ENCODE measurements around the gene TENT4B. TPM values are rescaled to one million over a fixed set of nuclear protein-coding genes. Genes with fewer than 3 reads are reported as not detected.

Gene TENT4B
- total RNA-seq, 4 donors from 2014 or later = 5.9 to 24.7 (median 12.7) TPM

DNA sequence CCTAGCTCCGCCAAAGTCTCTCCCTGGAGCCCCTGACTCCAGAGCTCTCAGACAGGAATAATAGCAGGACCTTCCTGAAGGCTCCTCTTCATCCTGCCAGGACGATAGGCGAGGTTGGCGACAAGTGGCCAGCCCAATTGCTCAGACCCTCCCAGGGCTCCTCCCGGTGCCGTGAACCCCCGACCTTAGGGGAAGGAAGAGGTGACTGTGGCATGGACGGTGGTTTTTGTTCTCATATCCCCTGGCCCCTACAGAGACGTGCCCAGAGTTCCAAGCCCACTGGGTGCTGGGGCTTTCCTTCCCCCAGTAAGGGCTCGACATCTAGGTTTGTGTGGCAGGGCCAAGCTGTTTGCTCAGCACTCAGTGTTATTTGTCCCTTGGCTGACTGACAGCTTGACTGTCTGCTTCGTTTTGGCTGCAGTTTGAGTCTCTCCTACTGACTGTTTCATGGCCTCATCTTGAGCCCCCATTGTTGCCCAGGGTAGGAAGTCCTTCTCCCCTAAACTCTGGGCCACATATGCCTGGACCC is 108.7 kb downstream of the TENT4B start:
- TF ChIP-seq POLR2A (IDR thresholded peaks at IDR 0.05) = no peak
- TF ChIP-seq CTCF (IDR thresholded peaks at IDR 0.05) = no peak
- no peak for DNase-seq
- intact Hi-C loops (cut with DNase I; ENCODE audit: low total_unique reads) = no loop called here
- Histone ChIP-seq H3K27ac (no peak overlapping the region), H3K36me3 (no peaks in the 10 kb centered on the region), H3K4me1 (peaks cover 0 to 10% of the 10 kb centered on the region in 2 donors), H3K9me3 (no peaks in the 10 kb centered on the region), H3K27me3 (no peaks in the 10 kb centered on the region), H3K4me3 (no peak overlapping the region)

- DNase-seq = no peak
- intact Hi-C loops (cut with DNase I; ENCODE audit: low total_unique reads) = no loop called here
- TF ChIP-seq POLR2A (IDR thresholded peaks at IDR 0.05) (no peak), CTCF (IDR thresholded peaks at IDR 0.05) (no peak)
These were observed 110.2 kb downstream of the TENT4B start for GRCh38 chr16:50263060-50263909.

GRCh38 chr16:50263940-50264929 is 111.1 kb downstream of the TENT4B start:
- Histone ChIP-seq H3K27me3 (no peaks in the 10 kb centered on the region), H3K27ac (no peak overlapping the region), H3K36me3 (no peaks in the 10 kb centered on the region), H3K9me3 (no peaks in the 10 kb centered on the region), H3K4me3 (no peak overlapping the region), H3K4me1 (peaks cover 0 to 10% of the 10 kb centered on the region in 2 donors)
- intact Hi-C loops (cut with DNase I; ENCODE audit: low total_unique reads) = no loop called here
- no peak for TF ChIP-seq POLR2A (IDR thresholded peaks at IDR 0.05)
- TF ChIP-seq CTCF (IDR thresholded peaks at IDR 0.05) = no peak
- no peak for DNase-seq

More at GRCh38 chr16:50263060-50263909, 110.2 kb downstream of the TENT4B start:
- H3K4me1 ChIP-seq = peaks cover 0 to 10% of the 10 kb centered on the region in 2 donors
- H3K9me3 ChIP-seq = no peaks in the 10 kb centered on the region
- H3K4me3 ChIP-seq = no peak overlapping the region
- H3K27ac ChIP-seq = no peak overlapping the region
- no peaks in the 10 kb centered on the region for H3K27me3 ChIP-seq
- H3K36me3 ChIP-seq = no peaks in the 10 kb centered on the region

DNA sequence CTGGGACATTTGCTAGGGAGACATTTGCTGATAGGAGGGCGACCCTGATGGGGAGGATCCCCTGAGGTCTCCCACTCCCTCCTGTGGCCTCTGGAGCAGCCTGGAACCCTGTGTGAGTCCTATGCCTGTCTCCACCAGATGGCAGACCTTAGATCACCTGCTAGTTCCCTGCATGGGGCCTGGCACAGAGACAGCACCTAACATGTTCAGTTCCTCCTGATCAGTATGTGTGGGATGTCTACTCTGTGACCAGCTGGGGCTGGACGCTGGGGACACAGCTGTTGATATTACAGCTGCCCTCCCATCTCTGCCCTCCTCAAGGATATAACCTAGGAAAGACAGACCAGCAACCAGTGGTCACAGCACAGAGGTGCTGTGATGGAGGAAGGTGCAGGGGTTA is 112.2 kb downstream of the TENT4B start:
- no peak overlapping the region for H3K4me3 ChIP-seq
- no peak for DNase-seq
- no peaks in the 10 kb centered on the region for H3K36me3 ChIP-seq
- peaks cover 0 to 10% of the 10 kb centered on the region in 2 donors for H3K4me1 ChIP-seq
- no peaks in the 10 kb centered on the region for H3K9me3 ChIP-seq
- no peak overlapping the region for H3K27ac ChIP-seq
- intact Hi-C loops (cut with DNase I; ENCODE audit: low total_unique reads) = no loop called here
- H3K27me3 ChIP-seq = no peaks in the 10 kb centered on the region
- TF ChIP-seq CTCF (IDR thresholded peaks at IDR 0.05) (no peak), POLR2A (IDR thresholded peaks at IDR 0.05) (no peak)
